WI38 (cell line): Measurements from ENCODE around the gene SMARCAL1.
A peak's percentile ranks its signal among the peaks of the same experiment; 100 is the strongest.

Experiments used
- H3K4me3 ChIP-seq: 2 replicates; pipeline ENCODE4 v1.5.1; 2011; ENCODE audit warnings: low read depth, mild to moderate bottlenecking, control low read depth, low read length
- CTCF ChIP-seq: IDR thresholded peaks from 2 replicates; pipeline ENCODE4 v1.5.1; 2012; ENCODE audit warnings: low read depth, mild to moderate bottlenecking, control low read depth, low read length

Gene SMARCAL1

DNA sequence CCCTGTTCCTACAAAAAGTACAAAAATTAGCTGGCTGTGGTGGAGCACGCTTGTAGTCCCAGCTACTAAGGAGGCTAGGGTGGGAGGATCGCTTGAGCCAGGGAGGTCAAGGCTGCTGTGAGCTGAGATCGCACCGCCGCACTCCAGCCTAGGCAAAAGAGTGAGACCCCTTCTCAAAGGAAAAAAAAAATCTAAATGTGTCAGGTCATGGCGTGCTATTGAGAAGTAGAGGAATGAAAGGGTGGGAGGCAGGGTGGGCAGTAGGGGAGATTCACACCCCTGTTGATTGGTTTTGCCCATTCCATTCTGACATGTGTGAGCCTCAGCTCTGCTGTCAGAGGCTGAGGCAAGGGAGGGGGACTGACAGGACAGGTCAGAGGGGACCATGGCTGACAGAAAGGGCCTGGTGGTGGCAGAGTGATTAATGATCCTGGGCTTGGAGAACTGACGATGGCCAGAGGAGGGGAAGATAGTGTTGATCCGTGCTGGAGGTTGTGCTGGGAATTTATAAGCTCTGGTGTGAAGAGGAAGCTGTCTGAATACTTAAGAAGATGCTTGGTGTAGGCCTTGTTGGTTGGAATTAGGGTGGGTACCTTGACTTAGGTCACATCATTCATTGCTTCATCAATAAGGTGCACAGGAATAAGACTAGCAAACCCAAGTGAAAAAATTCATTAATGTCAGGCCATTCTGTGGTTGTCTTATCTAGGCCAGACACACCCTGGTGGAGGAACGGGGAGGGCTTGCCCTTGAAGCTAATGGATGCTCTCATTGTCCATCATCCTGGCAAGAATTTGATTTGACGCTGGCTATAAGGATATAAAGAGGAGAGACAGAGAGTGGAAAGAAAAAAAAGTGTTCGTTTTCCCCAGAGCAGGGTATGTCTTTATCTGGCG lies 19.1 kb upstream of the SMARCAL1 start:
- no peak for TF ChIP-seq CTCF

GRCh38 chr2:216394881-216395280 lies 17.4 kb upstream of the SMARCAL1 start:
- H3K4me3 ChIP-seq = no peak overlapping the region
- no peak for TF ChIP-seq CTCF

More for the DNA sequence above, 19.1 kb upstream of the SMARCAL1 start:
- H3K4me3 ChIP-seq = no peak overlapping the region

- TF ChIP-seq CTCF = no peak
- H3K4me3 ChIP-seq = no peak overlapping the region
Observed at GRCh38 chr2:216399621-216400020, 12.7 kb upstream of the SMARCAL1 start.

DNA sequence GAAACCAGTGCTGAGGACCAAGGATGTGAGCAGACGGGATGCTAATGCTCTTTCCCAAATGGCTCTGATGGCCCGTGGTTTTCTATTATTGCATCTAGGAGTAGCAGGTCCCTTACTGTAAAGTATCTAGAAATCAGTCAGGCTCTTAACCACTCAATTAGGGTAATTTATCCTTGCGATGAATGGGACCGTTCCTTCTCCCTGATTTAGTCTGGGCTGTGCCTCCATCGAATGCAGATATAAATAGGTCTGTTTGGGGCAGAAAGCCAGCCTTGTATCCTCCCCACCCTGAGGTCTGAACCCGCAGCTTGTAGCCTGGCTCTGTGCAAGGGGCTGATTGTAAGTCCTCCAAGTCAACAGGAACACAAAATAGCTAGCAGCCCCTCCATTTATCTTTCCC lies 9.5 kb upstream of the SMARCAL1 start:
- H3K4me3 ChIP-seq = no peak overlapping the region
- no peak for TF ChIP-seq CTCF

DNA sequence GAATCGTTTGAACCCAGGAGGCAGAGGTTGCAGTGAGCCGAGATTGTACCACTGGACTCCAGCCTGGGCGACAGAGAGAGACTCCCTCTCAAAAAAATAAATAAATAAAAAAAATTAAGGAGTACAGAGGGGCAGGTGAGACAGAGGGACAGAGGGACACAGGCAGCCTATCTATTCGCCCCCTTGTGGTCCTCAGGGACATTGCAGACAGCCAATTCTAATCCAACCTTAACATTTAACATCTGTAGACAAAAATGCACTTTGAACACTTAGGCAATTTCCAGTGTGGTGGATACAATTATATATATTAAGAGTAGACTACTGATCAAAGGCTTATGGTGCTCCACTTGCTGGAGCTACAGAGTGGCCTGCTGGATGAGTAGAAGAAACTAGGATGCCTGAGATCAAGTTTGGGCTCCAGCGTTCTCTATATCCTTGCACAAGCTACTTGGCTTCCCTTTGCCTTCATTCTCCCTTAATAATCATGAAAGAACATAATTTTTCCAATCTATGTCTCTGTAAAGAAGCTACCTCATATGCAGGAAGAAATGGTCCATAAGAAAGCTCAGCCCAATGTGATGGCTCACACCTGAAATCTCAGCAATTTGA lies 8.2 kb upstream of the SMARCAL1 start:
- H3K4me3 ChIP-seq = no peak overlapping the region
- TF ChIP-seq CTCF = peak; percentile 88

GRCh38 chr2:216405588-216405987 lies 6.7 kb upstream of the SMARCAL1 start:
- no peak for TF ChIP-seq CTCF
- H3K4me3 ChIP-seq = no peak overlapping the region

DNA sequence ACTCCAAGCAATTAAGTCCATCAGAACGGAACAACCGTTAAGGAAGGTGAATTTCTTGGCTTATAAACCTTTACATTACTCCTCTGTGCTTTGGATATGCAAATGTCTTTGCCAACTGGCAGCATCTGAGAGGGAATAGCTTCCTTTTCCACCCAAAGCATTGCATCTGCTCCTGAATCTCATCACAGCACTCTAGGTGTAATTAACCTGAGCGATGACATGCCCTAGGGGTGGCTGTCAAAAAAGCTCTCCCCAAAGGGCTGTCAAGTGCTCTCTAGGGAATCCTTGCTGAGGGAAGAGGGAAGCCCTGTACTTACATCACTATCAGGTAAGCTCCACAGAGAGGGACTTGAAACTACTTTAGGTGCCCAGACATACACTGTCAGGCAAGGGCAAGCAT lies 5.5 kb upstream of the SMARCAL1 start:
- H3K4me3 ChIP-seq = no peak overlapping the region
- TF ChIP-seq CTCF = no peak
